HG03558 (cell line): ENCODE results near the gene SPI1.

Source experiments
- ATAC-seq: cut with Tn5 transposase; IDR thresholded peaks from one replicate; pipeline ENCODE4 v1.9.1; 2021; ENCODE audit warnings: moderate number of reproducible peaks; ENCODE audit not compliant: unreplicated experiment; ENCODE audit errors: extremely low read depth

The SPI1 gene

DNA sequence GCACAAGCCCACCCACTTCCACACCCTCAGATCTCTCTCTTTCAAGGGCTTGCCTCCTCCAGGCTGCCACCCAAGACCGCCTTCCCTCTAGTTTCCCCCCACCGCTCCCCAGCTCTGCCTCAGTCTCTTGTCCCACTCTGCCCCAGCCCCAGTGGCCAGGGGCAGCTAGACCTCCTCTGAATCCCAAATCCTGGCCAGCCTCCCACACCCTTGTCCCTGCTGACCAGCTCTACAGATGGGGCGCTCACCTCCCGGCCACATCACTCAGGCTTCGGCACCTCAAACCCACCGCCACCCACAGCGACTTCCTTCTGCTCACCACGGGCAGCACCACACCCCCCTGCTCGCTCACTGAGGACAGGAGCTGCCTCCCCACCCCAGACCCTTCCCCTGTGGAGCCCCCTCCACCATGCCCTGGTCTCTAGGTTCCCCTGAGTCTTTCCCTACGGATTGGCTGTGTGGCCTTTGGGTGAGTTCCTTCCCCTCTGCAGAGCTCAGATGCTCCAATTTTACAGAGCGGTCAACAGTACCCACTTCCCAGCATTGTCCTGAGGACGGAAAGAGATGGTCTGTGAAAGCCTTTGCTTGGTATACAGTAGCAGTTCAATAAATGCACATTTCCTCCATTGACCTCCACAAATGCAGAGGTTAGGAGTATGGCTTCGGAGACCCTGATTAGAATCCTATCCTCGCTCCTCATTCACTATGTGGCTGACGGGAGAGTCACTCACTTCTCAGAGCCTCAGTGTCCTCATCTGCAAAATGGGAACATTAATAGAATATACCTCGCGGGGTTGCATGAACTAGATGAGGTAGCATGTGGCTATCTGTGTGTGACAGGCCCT, 11.5 kb upstream of the SPI1 start:
- no peak for ATAC-seq

DNA sequence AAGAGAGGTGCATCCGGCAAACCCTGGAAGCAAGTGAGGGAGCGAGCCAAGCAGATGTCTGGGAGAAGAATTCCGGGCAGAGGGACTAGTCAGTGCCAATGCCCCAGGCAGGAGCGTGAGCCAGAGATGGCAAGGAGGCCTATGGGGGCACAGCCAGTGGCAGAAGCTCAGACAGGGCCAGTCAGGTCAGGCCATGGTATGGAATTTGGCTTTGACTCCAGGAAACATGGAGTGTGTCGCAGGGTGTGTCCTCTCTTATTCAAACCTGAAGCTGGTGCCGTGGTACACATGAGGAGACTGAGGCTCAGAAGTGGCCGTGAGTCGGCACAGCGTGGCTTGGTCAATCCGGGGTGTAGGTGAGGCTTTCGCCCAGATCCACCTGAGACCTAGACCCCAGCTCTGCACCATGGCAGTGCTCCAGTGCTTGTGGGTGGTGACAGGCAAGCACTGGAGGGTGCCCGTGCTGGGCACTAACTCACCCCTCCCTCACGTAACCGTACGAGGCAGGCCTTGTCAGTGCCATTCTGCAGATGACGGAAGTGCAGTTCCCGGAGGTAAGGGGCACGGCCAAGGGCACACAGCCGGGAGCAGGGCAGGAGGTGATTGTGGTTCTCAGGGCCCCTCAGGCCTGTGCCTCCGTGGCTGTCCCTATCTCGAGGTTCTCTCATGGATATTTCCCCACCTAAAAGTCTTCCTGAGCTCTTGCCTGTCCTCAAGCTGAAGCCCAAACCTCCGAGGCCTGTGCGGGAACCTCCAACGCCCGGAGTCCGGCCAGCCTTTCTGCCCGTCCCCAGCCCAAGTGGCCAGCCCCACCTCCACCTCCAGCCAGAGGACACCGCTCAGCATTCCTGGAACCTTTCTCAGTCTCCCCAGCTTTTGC, 10.6 kb upstream of the SPI1 start:
- ATAC-seq, result no peak

DNA sequence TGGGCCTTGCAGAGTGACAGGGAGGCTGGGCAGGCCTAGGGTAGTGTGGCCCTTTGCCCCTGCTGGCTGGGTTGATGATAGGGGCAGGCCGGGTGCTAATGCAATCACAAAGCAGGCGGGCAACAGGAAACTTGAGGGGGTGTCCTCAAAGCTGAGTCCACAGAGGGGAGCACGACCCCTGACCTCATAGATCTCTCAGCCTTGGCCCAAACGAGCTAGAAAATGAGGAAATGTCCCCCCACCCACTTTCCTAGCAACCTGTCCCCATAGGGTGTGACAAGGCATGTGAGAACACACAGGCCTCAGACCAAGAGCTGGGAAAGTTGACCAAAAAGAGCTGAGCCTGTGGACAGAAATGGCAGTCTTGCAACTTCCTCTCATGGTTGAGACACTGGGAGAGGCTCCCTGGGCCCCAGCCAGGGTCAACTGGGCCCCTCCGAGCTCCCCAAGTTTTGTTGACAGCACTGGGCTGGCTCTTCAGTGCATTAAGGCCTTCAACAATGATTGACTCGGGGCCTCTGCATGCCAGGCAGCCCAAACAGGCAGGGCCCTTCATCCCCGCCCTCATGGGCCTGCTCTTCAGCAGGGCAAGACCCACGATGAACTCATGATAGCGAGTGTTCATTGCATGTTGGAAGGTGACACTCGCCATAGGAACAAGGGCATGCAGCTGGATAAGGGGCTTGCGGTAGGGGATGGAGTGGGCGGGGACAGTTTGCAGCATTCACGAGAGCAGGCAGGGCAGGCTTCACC, 9.8 kb upstream of the SPI1 start:
- no peak for ATAC-seq

DNA sequence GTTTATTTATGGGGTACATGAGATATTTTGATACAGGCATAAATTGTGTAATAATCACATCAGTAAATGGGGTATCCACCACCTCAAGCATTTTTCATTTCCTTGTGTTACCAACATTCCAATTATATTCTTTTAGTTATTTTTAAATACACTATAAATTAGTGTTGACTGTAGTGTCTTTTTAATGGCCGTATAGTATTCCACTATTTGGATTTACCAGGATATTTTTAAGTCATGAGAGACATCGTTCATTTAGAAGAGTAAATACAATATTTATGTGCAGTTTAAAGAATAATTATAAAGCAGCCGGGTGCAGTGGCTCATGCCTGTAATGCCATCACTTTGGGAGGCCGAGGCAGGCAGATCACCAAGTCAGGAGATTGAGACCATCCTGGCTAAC, 6.2 kb upstream of the SPI1 start:
- ATAC-seq, result no peak

DNA sequence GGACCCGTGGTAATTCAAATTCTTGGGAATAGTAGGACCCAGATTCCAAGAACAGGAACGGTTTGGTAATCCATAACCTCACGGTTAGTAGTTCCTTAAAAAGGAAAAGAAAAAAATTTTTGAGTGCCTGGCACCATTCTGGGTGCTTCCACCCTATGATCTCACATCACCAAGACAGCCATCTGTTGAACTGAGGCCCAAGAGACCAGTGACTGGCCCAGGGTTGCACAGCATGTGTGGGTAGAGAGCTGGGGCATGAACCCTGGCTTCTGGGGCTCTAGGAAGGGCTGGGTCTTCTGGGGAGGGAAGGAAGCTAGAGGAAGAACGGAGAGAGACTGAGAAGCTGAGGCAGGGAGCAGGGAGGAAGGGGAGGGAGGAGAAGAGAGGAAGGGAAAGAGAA, 4.7 kb upstream of the SPI1 start:
- ATAC-seq, result no peak

DNA sequence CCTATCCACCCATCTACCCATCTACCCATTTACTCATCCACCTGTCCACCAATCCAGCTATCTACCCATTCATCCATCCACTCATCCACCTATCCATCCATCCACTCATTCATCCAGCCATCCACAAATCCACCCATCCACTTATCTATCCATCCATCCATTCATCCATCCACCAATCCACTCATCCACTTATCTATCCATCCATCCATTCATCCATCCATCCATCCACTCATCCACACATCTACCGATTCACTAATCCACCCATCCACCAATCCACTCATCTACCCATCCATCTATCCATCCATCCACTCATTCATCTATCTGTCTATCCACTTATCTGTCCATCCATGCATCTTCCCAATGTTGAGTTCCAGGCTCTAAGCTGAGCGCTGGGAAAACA, 1.7 kb upstream of the SPI1 start:
- ATAC-seq, result no peak

DNA sequence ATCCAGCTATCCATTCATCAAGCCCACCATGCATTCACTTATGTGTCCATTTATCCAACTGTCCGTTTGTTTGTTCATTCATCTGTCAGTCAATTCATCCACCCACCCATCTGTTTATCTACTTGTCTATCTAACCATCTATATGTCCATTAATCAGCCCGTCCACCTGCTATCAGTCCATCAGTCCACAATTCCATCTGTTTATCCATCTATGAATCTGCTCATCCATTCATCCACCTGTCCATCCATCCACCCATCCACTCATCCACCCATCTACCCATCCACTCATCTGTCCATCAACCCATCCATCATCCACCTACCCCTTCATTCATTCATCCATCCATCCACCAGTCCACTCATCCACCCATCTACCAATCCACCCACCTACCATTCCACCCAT, 970 bp upstream of the SPI1 start:
- no peak for ATAC-seq

DNA sequence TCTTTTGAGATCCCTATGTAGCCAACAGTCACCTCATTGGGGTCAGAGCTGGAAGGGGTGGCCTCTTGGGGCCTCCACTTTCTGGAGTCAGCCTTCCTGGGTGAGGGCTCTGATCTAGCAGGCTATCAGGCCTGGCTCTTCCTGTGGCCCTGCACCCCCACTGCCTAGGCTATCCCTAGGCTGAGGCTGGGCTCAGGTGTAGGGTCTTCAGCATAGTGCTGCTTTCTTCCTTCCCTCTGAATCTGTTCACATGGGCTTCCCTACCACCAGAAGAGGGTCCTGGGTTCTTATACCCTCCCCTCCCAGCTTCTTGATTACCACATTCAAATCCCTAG, 456 bp upstream of the SPI1 start:
- ATAC-seq, result no peak

DNA sequence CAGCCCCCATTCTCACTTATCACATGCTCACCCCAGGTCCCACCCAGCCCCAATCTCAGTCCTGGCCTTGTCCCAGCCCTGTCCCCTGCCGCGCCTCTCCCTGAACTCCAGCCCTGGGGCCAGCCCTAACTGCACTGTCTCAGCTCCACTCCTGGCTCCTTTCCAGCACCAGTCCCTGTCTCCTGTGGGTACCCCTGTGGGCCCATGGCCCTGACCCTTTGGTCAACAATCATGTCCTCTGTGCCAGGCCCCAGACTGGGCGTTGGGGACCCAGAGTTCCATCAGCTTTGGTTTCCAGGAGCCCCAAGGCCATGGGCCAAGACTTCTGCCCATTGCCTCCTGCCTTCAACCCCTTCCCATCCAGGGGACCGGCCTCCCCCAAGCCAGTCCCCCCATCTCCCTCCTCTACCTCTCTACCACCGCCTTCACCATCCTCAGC, 757 bp downstream of the SPI1 start:
- ATAC-seq, result no peak

DNA sequence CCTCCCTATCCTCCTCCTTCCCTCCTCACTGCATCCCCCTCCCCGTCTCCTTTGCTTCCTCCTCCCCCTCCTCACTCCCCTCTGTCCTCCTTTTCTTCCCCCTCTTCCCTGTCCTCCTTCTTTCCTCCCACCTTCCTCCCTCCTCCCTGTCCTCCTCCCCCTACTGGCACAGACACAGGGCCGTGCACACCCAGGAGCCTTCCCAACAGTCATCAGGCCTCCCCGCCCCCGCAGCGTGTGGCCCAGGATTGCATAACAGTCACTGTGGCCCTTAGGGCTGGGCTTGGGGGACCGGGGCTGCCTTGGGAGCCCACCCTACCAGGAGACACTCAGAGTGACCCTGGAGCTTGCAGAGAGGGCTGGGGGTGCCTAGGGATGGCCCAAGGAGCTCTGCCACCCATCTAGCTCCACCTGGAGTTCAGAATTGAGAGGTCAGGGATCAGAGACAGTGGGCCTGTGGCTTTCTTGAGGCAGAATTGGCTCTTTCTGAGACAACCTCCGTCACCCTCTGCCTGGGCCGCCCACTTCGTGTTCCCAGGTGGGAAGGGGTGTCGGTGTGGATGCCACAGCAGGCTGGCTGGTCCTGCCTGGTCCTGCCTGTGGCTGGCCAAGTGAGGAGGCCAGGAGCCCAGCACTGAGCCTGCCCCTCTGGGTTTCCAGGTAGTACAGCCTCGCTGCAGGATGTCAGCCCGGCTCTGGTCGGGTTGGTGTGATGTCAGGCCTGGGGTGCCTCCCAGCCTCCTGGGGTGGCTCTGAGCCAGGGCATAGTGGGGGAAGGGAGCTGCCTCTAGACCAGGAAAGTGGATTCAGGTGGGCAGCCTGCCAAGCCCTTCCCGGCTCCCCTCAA, 1.6 kb downstream of the SPI1 start:
- ATAC-seq, result no peak

DNA sequence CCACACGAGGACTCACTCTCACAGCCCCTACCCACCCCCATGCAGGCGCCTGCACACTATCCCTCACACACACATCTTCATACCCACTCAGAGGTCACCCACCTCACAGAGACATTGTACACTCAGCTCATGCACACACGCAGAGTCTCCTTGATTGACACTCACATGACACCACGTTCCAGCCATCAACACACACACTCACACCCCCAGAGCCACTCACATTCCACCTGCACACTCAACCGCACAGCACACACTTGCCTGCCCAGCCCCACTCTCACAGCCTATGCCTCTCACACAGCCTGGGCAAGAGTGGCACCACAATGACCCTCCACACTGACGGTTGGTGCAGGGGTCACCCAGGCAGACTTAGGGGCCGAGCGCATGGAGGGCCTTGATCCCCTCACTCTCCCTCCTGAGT, 2.2 kb downstream of the SPI1 start:
- ATAC-seq, result no peak

DNA sequence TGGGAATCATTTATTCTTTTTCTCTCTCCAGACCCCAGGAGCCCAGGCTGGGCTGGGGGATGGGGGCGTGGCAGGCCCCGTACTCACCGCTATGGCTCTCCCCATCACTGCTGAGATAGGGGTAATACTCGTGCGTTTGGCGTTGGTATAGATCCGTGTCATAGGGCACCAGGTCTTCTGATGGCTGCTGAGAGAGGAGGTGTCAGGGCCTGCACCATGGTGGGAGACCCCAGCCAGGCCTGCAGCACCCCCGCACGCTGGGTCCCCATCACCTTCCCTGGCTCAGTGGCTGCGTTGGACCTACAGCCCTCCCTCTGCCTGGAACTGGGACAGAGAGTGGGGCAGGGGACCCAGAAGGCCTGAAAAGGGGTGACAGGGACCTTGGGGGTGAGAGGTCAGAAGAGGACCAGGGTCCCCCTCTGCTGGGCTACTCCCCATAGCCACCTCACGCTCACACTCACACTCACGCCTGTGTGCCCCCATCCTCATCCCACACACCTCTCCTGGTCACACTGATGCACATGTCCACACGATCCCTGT, 2.7 kb downstream of the SPI1 start:
- ATAC-seq, result no peak

DNA sequence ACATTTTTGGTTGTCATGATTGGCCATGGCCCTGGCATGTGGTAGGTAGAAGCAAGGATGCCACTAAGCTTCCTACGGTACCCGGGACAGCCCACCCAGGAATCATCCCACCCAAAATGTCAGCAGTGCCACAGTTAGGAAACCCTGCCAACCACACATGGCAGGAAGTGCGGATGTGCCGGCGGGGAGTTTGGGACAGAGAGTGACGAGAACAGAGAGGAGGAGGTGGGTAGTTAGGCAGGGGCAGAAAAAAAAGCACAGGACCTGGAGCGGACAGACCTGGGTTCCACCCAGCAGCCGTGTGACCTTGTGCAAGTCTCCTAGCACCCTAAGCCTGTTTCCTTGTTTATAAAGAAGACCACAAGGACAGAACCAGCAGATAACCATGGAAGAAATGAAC, 3.3 kb downstream of the SPI1 start:
- no peak for ATAC-seq

DNA sequence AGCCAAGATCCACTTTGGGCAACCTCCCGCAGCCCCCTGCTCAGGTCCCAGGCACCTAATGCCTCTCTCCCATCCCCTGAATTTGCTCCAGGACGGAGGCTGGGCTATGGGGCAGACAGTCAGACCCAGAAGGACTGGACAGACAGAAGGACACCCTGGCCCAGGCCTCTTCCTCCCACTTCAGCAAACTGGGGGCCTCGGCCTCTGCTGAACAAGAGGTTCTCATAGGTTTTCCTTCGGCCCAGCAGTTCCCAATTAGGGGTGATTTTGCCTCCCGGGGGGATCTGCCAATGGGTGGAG, 3.7 kb downstream of the SPI1 start:
- ATAC-seq, result no peak

DNA sequence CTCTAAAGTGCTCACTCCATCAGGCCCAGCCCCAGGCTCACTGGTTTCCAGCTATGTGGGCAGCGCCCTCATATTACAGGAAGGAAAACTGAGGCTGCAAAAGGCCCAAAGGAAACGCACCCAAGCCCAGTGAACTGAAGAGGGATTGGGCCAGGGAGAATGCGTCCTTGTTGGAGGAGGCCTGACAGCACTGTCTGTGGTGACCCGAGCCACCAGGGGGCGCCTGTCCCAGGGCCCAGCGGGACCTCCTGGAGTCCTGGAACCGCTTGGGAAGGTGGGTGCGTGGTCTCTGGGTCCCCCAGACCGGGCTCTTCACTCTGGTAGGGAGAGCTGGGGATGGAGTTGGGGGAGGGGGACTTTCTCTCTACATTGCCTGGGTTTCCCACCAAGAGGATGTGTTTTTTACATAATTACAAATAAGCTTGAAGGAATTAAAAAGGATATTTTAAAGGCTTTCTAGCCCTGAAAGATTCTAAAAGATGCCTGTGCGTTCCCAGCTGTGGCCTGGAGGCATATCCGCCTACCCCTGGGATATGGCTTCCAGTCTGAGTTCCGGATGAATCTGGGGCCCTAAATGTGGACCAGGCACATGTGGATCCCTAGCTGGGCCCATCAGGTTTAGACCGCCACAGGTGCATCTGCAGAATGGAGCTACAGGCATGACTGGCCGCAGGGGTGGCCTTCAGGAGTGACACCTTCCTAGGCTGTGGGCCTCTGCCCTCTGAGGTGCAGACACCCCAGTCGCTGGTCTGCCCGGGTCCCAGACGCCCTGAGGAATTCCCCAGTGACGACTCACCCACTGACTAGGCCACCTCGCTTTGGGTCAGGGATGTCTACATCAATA, 4.2 kb downstream of the SPI1 start:
- ATAC-seq, result no peak

DNA sequence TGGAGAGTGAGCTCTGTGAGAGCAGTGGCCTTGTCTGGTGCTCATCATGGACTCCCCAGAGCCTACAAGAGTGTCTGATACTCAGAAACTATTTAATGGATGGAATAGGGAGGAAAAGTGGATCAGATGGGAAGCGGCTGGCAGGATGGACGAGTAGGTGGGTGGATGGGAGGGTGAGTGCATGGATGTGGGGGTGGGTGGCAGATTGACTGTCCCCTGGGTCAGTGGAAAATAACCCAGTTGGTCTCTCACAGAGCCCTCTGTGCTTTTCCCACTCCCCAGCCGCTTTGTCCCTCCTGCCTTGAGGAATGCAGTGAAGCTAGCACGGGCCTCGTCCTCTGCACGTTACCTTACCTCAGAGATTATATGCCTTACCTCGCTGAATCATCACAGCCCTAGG, 5.9 kb downstream of the SPI1 start:
- ATAC-seq, result no peak

DNA sequence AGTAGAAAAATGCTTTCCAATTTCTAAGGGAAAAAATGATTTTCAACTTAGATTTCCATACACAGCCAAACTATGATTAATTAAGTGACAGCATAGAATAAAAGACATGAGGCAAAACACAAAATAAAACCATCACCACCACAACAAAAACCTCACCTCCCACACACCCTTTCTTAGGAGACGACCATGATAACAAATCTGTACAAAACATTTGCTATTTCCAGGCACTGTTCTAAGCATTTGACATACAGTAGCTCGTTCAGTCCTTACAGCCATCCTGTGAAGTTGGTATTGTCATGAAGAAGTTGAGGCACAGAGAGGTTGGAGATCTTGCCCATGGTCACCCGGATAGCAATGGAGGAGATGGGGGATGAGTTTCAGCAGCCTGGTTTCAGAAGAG, 8.7 kb downstream of the SPI1 start:
- ATAC-seq, result no peak

DNA sequence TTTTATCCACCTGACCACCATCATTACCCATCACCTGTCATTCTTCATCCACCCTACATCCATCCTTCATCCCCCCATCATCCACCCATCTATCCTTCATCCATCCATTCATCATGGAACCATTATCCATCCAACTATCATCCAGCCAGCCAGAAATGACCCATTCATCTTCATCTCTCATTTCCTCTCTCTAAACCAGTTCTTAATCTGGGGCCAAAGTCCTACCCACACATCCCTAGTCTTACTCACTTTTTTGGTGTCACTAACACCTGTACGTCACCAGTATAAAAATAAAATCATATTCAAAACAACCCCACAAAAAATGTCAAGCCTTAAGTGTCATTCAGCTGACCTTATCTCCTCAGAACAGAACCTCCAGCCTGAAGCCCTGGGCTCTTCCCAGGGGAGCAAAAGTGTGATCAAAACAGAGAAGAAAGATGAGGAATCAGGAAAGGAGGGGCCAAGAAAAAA, 12.3 kb downstream of the SPI1 start:
- ATAC-seq, result no peak

DNA sequence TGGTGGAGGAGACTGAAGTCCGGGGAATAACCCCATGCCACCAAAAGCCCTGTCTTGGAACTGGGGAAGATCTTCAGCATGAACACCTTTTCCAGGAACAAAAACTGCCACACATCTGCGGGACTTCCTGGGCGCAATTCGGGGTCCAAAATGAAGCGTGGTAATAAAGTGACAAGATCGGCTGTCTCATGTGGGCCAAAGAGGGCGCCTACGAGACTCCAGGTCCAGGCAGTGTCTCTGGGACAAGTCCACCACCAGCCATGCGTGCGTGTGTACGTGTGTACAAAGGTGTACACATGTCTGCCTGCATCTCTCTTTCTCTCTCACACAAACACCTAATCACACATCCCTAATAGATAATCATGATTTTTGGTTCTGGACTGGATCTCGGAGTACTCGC, 16.9 kb downstream of the SPI1 start:
- no peak for ATAC-seq
